Superior temporal gyrus (tissue), 1 donor: Measurements from ENCODE around the gene SEC24C.
"Not testable (repeated sequence)": the region's sequence is repeated elsewhere in the genome, so short reads cannot be mapped to it uniquely, and the experiment has no call there.

ENCODE experiments used
- DNase-seq: peaks from one replicate; pipeline ENCODE4 v3.0.0-alpha.2; 2016; ENCODE audit errors: extremely low spot score

The SEC24C gene

GRCh38 chr10:73771722-73772280, 27.6 kb downstream of the SEC24C start:
- peak; percentile 92 for DNase-seq

DNA sequence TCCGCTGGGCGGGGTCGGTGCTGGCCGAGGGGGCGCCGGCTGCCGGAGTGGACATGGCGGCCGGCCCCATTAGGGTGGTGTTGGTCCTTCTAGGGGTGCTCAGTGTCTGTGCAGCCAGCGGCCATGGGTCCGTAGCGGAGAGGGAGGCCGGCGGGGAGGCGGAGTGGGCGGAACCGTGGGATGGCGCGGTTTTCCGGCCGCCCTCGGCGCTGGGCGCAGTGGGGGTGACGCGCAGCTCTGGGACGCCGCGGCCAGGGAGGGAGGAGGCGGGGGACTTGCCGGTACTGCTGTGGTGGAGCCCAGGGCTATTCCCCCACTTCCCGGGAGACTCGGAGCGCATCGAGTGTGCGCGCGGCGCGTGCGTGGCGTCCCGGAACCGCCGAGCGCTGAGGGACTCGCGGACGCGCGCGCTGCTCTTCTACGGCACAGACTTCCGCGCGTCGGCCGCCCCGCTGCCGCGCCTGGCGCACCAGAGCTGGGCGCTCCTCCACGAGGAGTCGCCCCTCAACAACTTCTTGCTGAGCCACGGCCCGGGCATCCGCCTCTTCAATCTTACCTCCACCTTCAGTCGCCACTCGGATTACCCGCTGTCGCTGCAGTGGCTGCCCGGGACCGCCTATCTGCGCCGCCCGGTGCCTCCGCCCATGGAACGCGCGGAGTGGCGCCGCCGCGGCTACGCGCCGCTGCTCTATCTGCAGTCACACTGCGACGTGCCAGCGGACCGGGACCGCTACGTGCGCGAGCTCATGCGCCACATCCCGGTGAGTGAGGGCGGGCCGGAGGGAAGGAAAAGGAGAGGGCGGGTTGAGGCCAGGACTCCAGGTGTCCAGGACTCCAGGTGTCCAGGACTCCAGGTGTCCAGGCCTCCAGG, 28.3 kb downstream of the SEC24C start:
- DNase-seq: peak; percentile 76

- peak; percentile 15 for DNase-seq
These were observed 29.1 kb downstream of the SEC24C start for GRCh38 chr10:73773152-73773879.

DNA sequence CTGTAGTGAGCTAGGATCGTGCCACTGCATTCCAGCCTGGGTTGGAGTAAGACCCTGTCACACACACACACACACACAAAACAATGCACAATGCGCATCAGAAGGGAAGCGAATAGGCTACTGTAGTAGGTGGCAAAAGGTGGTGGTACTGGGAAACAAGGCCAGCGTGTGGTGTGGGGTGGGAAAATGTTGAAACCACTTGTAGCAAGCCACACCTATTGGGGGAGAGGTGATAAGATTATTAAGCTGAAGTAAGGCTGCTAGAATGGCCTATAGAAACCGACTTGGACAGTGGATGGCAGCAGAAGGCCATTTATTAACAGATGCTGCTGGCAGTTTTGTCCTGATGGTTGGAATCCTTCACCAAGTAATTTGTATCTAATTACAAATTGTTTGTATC, 30.5 kb downstream of the SEC24C start:
- DNase-seq: peak; percentile 26

GRCh38 chr10:73779018-73779417, 34.8 kb downstream of the SEC24C start:
- DNase-seq: no peak

GRCh38 chr10:73779539-73780197, 35.5 kb downstream of the SEC24C start:
- no peak for DNase-seq

DNA sequence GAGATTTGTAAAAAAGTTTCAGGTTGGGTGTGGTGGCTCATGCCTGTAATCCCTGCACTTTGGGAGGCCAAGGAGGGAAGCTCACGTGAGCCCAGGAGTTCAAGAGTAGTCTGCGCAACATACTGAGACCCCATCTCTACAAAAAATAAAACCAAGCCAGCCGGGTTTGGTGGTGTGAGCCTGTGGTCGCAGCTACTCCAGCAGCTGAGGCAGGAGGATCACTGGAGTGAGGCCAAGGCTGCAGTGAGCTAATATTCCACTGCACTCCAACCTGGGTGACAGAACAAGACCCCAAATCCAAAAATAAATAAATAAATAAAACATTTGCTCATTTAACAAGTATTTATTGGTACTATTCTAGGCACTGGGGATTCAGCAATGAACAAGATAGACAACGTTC, 36.1 kb downstream of the SEC24C start:
- DNase-seq: no peak

- DNase-seq: no peak
These were observed 36.8 kb downstream of the SEC24C start for GRCh38 chr10:73780966-73781365.

GRCh38 chr10:73781548-73781878, 37.3 kb downstream of the SEC24C start:
- DNase-seq: no peak

DNA sequence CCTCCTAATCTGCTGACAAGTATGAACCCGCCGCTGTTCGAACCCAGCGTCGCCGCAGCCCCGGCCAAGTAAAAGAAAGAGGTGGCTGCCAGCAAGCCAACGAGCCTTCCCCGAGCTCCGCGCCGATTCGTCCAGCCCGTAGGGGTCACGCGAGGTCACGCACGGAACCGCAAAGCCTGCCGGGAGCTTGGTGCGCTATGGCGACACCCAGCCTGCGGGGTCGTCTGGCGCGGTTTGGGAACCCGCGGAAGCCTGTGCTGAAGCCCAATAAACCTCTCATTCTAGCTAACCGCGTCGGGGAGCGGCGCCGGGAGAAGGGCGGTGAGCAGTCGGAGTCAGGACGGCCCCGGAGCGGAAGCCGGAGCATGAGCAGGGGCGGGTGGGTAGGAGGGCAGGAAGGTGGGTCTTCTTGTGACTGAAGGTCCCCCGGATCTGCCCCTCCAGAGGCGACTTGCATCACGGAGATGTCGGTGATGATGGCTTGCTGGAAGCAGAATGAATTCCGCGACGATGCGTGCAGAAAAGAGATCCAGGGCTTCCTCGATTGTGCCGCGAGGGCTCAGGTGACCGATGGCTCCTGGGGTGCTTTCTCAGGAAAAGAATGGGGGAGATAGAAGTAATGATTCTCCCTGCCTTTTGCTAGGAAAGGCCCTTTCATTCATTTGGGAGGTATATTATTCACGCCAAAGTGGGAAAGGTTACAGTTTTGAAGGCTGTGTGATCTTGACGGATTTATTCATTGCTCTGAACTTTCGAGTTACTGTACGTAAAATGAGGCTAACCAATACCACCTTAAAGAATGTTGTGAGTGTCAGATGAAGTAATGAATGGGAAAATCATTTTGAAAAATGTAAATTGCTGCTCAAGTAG, 37.9 kb downstream of the SEC24C start, which contains the start of gene CHCHD1:
Gene CHCHD1, plus strand, starts transcription at position 170 of the 870 bp plus-strand sequence. Its CDS starts 28 bp downstream, at position 198.
- DNase-seq: peak; percentile 94

DNA sequence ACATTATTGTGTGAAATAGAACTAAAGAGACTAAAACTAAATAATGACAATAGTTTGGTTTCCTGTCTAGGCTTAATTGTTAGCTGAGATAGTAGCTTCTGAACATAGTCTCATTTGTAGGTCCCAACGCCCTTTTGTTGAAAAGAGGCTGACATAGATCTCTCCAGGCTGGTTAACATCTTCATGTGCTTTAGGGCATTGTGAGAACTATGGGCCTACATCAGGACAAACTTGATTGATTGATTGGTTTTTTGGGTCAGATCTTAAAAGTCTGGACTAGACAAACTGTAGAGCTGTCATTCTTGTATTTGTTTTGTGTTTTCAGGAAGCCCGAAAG, 38.5 kb downstream of the SEC24C start:
- no peak for DNase-seq

GRCh38 chr10:73785211-73785720, 41.1 kb downstream of the SEC24C start, which contains the start of gene ZSWIM8:
ZSWIM8 (plus strand) TSS chr10:73785606; CDS start chr10:73785879, 273 bp downstream.
- DNase-seq: peak; percentile 99

DNA sequence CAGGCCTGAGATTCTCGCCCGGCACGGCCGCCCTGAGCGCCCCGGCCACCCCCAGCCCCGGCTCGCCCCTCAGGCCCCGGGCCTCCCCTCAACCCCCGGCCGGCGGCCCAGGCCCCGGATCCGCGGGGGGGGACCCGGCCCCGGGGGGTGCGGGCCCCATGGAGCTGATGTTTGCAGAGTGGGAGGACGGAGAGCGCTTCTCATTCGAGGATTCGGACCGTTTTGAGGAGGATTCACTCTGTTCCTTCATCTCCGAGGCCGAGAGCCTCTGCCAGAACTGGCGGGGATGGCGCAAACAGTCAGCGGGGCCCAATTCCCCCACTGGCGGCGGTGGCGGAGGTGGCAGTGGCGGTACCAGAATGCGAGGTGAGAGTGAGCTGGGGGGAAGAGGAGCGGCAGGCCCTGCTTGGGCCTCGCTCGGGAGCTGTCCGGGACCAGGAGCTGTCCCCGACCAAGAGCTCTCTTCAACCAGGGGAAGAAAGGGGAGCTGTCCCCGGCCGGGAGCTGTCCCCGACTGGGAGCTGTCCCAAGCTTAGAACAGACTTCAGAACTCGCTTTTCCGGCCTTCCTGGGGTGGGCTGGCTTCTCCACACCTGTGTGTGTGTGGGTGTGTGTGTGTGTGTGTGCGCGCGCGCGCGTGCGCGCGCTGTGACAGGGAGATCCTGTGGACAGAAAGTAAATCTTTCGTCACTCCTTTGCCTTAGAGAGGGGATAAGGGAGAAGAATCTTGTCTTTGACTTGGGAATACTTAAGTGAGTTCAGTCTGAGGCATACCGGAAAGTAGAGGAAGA, 41.7 kb downstream of the SEC24C start:
- peak; percentile 23 for DNase-seq

DNA sequence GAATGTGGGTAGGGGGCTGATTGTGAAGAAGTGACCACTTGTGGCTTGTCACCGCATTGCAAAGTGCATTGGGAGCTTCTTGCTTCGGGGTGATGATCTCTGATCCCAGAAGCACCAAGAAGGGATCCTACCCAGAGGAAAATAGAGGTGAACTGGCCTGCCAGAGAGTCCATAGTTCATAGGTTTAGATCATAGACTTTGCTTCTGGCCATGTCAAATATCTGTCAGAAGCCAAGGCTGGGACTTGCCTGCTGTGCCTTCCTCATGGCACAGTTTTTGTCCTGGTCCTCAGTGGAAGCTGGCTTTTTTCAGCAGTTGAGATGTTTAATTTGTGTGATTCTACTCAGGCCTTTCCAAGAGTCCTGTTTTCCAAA, 42.3 kb downstream of the SEC24C start:
- DNase-seq: no peak

GRCh38 chr10:73787031-73787800, 43.0 kb downstream of the SEC24C start:
- not testable (repeated sequence) for DNase-seq

DNA sequence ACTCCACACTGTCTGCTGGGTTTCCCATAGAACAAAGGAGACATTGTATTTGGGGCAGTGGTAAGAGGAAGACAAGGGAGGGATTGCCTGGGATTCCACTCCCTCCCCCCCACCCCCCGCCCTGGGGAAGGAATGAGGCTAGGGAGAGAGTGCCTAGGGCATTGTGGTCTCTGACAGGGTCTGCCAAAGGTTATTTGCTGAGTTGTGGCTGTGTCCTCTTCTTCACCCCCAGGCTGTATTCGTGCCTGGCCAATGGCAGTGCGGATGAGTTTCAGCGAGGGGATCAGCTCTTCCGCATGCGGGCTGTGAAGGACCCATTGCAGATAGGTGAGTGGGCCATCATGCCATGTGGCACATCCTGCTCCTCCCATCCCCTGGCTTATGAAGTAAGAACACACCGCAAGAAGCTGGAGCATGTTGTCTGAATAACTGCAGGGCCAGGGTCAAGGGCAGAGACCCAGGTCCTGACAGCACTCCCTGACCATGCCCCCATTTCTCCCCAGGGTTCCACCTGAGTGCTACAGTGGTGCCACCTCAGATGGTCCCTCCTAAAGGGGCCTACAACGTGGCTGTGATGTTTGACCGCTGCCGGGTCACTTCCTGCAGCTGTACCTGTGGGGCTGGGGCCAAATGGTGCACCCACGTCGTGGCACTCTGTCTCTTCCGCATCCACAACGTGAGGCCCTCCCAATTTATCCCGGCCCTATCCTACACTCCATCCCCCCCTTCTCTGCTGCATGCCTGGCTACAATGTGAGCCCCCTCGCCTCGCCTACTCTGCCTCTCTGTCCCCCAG, 44.9 kb downstream of the SEC24C start:
- no peak for DNase-seq

DNA sequence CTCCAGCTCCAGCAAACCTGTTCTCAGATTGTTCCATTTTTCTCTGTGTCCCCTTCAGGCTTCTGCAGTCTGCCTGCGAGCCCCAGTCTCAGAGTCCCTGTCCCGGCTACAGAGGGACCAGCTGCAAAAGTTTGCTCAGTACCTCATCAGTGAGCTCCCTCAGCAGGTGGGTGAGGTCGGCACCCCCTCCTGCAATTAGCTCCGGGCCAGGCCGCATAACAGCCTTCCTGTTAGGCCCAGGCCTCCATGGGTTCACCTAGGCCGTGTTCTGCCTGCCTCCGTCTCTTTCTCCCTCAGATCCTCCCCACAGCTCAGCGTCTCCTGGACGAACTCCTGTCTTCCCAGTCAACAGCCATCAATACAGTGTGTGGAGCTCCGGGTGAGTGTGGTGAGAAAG, 45.5 kb downstream of the SEC24C start:
- DNase-seq: no peak

- DNase-seq: no peak
These were observed 46.9 kb downstream of the SEC24C start for GRCh38 chr10:73790886-73791625.
